Measurements from ENCODE around the gene CD9. TPM values are rescaled to one million over a fixed set of nuclear protein-coding genes. Genes with fewer than 3 reads are reported as not detected.

The CD9 gene
- total RNA-seq, 1 donor from 2014 or later = 6.0 TPM

- no peak for TF ChIP-seq CTCF (IDR thresholded peaks at IDR 0.05; ENCODE audit: unreplicated experiment)
- no peak overlapping the region for H3K27ac Mint-ChIP-seq
- H3K36me3 Mint-ChIP-seq (ENCODE audit: insufficient read depth) = no peaks in the 10 kb centered on the region
- H3K4me3 Mint-ChIP-seq (ENCODE audit: low read depth) = no peak overlapping the region
- DNase-seq (ENCODE audit: low spot score, unreplicated experiment) = no peak
- peaks cover 17% of the 10 kb centered on the region for H3K4me1 Mint-ChIP-seq (ENCODE audit: low read depth)
- H3K9me3 Mint-ChIP-seq (ENCODE audit: low read depth) = no peaks in the 10 kb centered on the region
- peaks cover 9% of the 10 kb centered on the region for H3K27me3 Mint-ChIP-seq
Measured at GRCh38 chr12:6266971-6267721, 66.9 kb downstream of the CD9 start.

- peaks cover 26% of the 10 kb centered on the region for H3K4me1 Mint-ChIP-seq (ENCODE audit: low read depth)
- no peak overlapping the region for H3K27ac Mint-ChIP-seq
- no peak for DNase-seq (ENCODE audit: low spot score, unreplicated experiment)
- H3K27me3 Mint-ChIP-seq = peaks cover 6% of the 10 kb centered on the region
- H3K9me3 Mint-ChIP-seq (ENCODE audit: low read depth) = no peaks in the 10 kb centered on the region
- H3K36me3 Mint-ChIP-seq (ENCODE audit: insufficient read depth) = no peaks in the 10 kb centered on the region
- H3K4me3 Mint-ChIP-seq (ENCODE audit: low read depth) = no peak overlapping the region
- no peak for TF ChIP-seq CTCF (IDR thresholded peaks at IDR 0.05; ENCODE audit: unreplicated experiment)
Measured at GRCh38 chr12:6268484-6269157, 68.4 kb downstream of the CD9 start.

GRCh38 chr12:6269986-6270385, 69.8 kb downstream of the CD9 start:
- Mint-ChIP-seq H3K9me3 (ENCODE audit: low read depth) (no peaks in the 10 kb centered on the region), H3K4me3 (ENCODE audit: low read depth) (no peak overlapping the region), H3K4me1 (ENCODE audit: low read depth) (peaks cover 18% of the 10 kb centered on the region), H3K27ac (no peak overlapping the region), H3K36me3 (ENCODE audit: insufficient read depth) (no peaks in the 10 kb centered on the region), H3K27me3 (peaks cover 13% of the 10 kb centered on the region)
- TF ChIP-seq CTCF (IDR thresholded peaks at IDR 0.05; ENCODE audit: unreplicated experiment) = no peak
- DNase-seq (ENCODE audit: low spot score, unreplicated experiment) = no peak

GRCh38 chr12:6271281-6271680, 71.1 kb downstream of the CD9 start:
- peak overlapping the region; percentile 9 for H3K27ac Mint-ChIP-seq
- H3K36me3 Mint-ChIP-seq (ENCODE audit: insufficient read depth) = no peaks in the 10 kb centered on the region
- no peaks in the 10 kb centered on the region for H3K9me3 Mint-ChIP-seq (ENCODE audit: low read depth)
- no peak overlapping the region for H3K4me3 Mint-ChIP-seq (ENCODE audit: low read depth)
- DNase-seq (ENCODE audit: low spot score, unreplicated experiment) = no peak
- H3K27me3 Mint-ChIP-seq = peaks cover 25% of the 10 kb centered on the region
- no peak for TF ChIP-seq CTCF (IDR thresholded peaks at IDR 0.05; ENCODE audit: unreplicated experiment)
- H3K4me1 Mint-ChIP-seq (ENCODE audit: low read depth) = peaks cover 18% of the 10 kb centered on the region

- H3K27ac Mint-ChIP-seq = peak overlapping the region; percentile 73
- DNase-seq (ENCODE audit: low spot score, unreplicated experiment) = no peak
- H3K27me3 Mint-ChIP-seq = peaks cover 34% of the 10 kb centered on the region
- H3K4me3 Mint-ChIP-seq (ENCODE audit: low read depth) = no peak overlapping the region
- H3K4me1 Mint-ChIP-seq (ENCODE audit: low read depth) = peaks cover 18% of the 10 kb centered on the region
- no peak for TF ChIP-seq CTCF (IDR thresholded peaks at IDR 0.05; ENCODE audit: unreplicated experiment)
- H3K9me3 Mint-ChIP-seq (ENCODE audit: low read depth) = no peaks in the 10 kb centered on the region
- no peaks in the 10 kb centered on the region for H3K36me3 Mint-ChIP-seq (ENCODE audit: insufficient read depth)
Measured at GRCh38 chr12:6272300-6273204, 72.4 kb downstream of the CD9 start.

Measured in progenitor cell of endocrine pancreas (in vitro differentiated cells).